Left forelimb (tissue), 1 donor: Measurements from ENCODE around the gene ALKBH7.
"Not testable (repeated sequence)": the region's sequence is repeated elsewhere in the genome, so short reads cannot be mapped to it uniquely, and the experiment has no call there.

Experiments used
- DNase-seq: peaks from one replicate; pipeline ENCODE4 v3.0.0-alpha.2; 2018; ENCODE audit warnings: low spot score

Gene ALKBH7

DNA sequence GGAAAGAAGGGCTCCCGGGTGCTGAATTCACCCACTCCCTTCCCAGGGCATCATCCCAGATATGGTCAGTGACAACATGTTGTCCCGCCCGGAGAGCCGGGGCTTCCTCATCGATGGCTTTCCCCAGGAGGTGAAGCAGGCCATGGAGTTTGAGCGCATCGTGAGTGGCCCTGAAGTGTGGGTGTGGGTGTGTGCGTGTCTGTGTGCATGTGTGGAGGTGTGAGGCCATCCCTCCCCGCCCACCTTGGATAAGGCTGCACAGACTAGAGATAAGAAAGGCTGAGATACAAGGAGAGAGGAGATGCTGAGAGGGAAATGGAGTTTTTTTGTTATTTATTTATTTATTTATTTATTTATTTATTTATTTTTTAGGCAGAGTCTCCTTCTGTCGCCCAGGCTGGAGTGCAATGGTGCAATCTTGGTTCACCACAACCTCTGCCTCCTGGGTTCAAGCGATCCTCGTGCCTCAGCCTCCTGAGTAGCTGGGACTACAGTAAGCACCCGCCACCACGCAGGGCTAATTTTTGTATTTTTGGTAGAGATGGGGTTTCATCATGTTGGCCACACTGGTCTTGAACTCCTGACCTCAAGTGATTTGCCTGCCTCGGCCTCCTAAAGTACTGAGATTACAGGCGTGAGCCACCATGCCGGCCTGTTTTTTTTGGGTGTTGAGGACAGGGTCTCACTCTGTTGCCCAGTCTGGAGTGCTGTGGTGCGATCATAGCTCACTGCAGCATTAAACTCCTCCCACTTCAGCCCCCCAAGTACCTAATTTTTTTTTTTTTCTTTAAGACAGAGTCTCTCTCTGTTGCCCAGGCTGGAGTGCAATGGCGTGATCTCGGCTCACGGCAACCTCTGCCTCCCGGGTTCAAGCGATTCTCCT is 27.7 kb downstream of the ALKBH7 start:
- not testable (repeated sequence) for DNase-seq

DNA sequence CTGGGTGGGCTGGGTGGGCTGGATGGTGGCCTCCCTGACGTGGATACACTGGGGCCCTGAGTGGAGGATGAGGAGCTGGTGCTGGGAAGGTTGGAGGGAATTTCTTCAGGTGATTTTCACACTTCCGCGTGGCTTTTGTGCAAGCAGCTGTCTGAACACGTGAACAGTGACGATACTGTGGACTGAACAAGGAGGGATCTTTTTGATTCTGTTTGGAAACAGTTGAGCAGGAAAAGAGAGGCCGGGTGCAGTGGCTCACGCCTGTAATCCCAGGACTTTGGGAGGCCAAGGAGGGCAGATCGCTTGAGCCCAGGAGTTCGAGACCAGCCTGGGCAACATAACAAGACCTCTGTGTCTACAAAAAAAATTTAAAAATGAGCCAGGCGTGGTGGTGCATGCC is 29.5 kb downstream of the ALKBH7 start:
- DNase-seq = no peak

- DNase-seq = no peak
Measured at GRCh38 chr19:6402837-6403608, 30.4 kb downstream of the ALKBH7 start.

DNA sequence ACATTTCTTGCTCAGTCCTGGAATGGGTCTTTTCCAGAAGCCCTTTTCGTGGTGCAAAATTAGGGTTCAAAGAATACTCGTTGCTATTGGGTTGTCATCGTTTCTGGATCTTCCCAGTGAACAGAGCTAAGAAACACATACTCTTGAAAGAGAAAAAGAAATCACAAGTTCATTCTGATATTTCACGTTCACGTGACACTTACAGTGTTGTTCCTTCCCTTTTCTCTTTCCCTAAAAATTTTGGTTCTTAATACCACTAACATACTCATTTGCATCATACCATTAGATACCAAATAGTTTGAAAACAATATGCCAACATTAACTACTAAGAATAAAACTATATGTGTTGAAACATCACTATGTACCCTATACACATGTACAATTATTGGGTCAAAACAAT is 33.8 kb downstream of the ALKBH7 start:
- DNase-seq = no peak

- DNase-seq = no peak
Measured at GRCh38 chr19:6409346-6409745, 36.8 kb downstream of the ALKBH7 start.

DNA sequence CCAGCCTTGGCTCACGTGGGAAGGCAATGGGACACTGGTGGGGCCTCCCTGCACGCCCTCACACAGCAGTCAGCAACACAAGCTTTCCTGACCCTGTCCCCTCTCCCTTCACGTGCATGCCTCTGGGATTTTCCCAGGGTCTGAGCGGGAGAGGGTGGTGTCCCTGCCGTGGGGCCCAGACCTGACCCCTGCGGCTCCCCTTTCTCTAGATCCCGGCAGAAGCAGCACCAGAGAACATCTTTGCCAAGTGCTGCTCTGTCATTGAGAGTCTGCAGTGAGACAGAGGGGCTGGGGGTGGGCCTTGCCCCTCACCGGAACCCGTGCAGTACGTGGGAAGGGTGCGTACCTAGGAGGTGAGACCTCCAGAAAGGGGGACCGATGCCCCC is 39.5 kb downstream of the ALKBH7 start:
- DNase-seq = no peak

GRCh38 chr19:6412447-6413091 is 40.0 kb downstream of the ALKBH7 start:
- DNase-seq = no peak

DNA sequence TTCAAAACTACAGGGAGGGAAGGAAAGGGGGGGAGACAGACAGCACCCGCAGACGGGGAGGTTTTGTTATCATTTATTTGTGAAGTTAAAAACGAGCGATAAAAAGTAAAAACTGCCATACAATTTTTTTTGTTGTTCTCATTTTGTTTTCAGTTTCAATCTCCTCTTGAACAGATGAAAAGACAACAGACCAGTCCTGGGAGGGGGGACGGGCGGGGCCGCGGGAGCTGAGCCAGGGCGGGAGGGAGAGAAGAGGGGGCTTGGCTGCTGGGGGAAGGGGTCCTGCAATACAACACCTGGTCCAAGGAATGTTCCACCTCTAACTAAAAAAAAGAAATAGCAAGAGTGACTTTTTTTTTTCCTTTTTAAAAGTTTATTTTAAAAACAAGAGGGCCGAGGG is 40.7 kb downstream of the ALKBH7 start:
- DNase-seq = no peak

GRCh38 chr19:6413721-6414643 is 41.4 kb downstream of the ALKBH7 start:
- no peak for DNase-seq

GRCh38 chr19:6414793-6415590 is 42.4 kb downstream of the ALKBH7 start:
- DNase-seq = no peak

DNA sequence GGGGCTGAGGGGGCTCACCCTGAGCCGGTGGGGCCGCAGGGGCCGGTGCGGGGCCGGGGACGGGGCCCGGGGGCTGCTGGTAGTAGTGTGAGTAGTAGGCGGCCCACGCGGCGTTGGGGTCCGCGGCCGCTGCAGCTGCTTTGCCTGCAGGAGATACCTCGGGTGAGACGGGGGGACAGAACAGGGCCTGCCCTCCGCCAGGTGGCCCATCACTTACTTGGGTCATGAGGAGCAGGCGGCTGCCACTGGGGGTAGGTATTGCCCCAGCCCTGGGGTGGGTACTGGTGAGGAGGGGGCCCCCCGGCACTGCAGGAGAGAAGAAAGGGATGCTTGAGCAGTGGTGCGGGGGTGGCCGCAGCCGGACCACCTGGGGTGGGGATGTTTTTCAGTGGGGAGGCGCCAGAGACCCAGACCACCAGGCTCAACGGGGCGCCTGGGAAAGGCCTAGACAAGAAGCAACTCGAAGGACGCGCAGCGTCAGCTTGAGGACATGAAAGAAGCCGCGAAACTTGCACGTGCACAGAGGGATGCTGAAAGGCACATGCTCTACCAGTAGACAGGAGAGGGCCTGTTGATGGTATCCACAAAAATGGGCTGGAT is 43.1 kb downstream of the ALKBH7 start:
- DNase-seq = no peak

DNA sequence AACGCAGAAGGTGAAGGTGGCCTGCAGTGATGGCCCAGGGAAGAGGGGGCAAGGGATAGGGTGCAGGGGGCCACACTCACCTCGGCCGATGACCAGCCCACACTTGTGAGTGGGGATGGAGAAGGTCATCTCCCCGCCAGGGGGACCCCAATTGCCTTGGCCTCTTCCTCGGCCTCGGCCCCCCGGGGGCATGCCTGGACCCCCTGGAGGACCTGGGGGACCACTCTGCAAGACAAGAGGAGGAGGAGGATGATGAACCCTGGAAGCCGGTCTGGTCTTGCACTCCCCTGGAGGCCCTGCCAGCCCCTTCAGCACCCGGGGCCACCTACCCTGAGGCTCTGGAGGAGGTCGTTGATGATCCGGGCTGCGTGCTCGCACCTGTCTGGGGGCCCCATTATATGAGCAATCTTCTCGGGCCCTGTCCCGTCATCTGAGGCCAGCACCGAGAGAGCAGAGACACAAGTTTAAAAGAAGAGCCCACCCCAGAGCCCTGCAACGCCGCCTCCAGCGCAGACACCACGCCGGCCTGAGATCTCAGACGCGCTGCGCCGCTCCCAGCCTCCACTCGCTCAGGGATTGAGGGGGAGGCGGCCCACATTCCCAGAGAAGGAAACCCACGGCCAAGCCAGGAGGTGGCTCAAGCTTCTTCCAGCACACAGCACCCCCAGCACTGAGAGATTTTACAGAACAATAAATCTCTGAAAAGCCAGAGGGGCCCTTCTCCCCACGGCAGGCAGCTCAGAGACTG is 44.2 kb downstream of the ALKBH7 start:
- DNase-seq = no peak

GRCh38 chr19:6417713-6418561 is 45.3 kb downstream of the ALKBH7 start:
- no peak for DNase-seq

DNA sequence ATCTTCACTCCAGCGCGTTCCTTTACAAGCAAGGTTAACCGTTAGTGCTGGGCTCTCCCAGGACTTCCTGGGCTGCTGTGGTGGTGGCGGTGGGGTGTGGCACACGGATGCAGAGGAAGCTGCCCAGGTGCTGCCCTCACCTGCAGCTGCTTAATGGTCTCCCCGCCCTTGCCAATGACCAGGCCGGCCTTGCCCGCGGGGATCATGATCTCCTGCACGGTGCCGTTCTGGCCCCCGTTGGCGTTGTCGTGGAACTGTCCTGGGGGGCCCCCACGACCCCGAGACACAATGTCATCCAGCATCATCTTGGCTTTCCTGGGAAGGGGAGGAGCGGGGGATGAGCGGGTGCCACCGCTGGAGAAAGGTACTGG is 46.0 kb downstream of the ALKBH7 start:
- DNase-seq = no peak

- DNase-seq = no peak
Measured at GRCh38 chr19:6421075-6422014, 48.8 kb downstream of the ALKBH7 start.

GRCh38 chr19:6423499-6424194 is 51.1 kb downstream of the ALKBH7 start:
- DNase-seq = no peak
